Occipital lobe (tissue), 2 donors: ENCODE measurements around the gene XPR1. TPM values are rescaled to one million over a fixed set of nuclear protein-coding genes. Genes with fewer than 3 reads are reported as not detected.
"Not testable (repeated sequence)": the region's sequence is repeated elsewhere in the genome, so short reads cannot be mapped to it uniquely, and the experiment has no call there.

Experiments used
- DNase-seq: peaks from one replicate; lab custom pipeline; 2025; lab: John Stamatoyannopoulos, UW
- total RNA-seq: library from RNA; depleted of rRNA; stranded (reverse); fragments of >200 nt; gene quantifications from one replicate; pipeline ENCODE4 v1.2.3, GENCODE V29; 2014

The XPR1 gene
- total RNA-seq, 1 donor from 2014 or later: 370 TPM

GRCh38 chr1:180839547-180839946 lies 207.7 kb downstream of the XPR1 start:
- no peak for DNase-seq

- DNase-seq: no peak
Measured at GRCh38 chr1:180841415-180841814, 209.6 kb downstream of the XPR1 start.

- no peak for DNase-seq
Measured at GRCh38 chr1:180842052-180842451, 210.2 kb downstream of the XPR1 start.

GRCh38 chr1:180842491-180843275 lies 210.9 kb downstream of the XPR1 start:
- DNase-seq: no peak

- no peak for DNase-seq
Measured at GRCh38 chr1:180845352-180845751, 213.5 kb downstream of the XPR1 start.

GRCh38 chr1:180848191-180848590 lies 216.4 kb downstream of the XPR1 start:
- no peak for DNase-seq

- DNase-seq: no peak
Measured at GRCh38 chr1:180849031-180849775, 217.4 kb downstream of the XPR1 start.

- DNase-seq: no peak
Measured at GRCh38 chr1:180851995-180852887, 220.4 kb downstream of the XPR1 start.

- no peak for DNase-seq
Measured at GRCh38 chr1:180854001-180854400, 222.2 kb downstream of the XPR1 start.

GRCh38 chr1:180854456-180854855 lies 222.6 kb downstream of the XPR1 start:
- no peak for DNase-seq

- not testable (repeated sequence) for DNase-seq
Measured at GRCh38 chr1:180857947-180858725, 226.3 kb downstream of the XPR1 start.

- DNase-seq: no peak
Measured at GRCh38 chr1:180859306-180859705, 227.5 kb downstream of the XPR1 start.

- DNase-seq: no peak
Measured at GRCh38 chr1:180860535-180860934, 228.7 kb downstream of the XPR1 start.

GRCh38 chr1:180862305-180862704 lies 230.5 kb downstream of the XPR1 start:
- no peak for DNase-seq

GRCh38 chr1:180863158-180863775 lies 231.4 kb downstream of the XPR1 start:
- DNase-seq: no peak

GRCh38 chr1:180881806-180882509 lies 250.1 kb downstream of the XPR1 start:
- no peak for DNase-seq

GRCh38 chr1:180884588-180885300 lies 252.9 kb downstream of the XPR1 start:
- no peak for DNase-seq

GRCh38 chr1:180886338-180886737 lies 254.5 kb downstream of the XPR1 start:
- DNase-seq: no peak

- DNase-seq: no peak
Measured at GRCh38 chr1:180887841-180888240, 256.0 kb downstream of the XPR1 start.
